ENCODE measurements around the gene PRR18. TPM values are rescaled to one million over a fixed set of nuclear protein-coding genes. Genes with fewer than 3 reads are reported as not detected.

PRR18 gene
- total RNA-seq, 2 donors from 2014 or later = not detected

GRCh38 chr6:166323395-166323794 is 15.2 kb upstream of the PRR18 start:
- H3K4me1 Mint-ChIP-seq (ENCODE audit: low read depth in 2 of 2) = peaks cover 31% of the 10 kb centered on the region in 2 donors
- no peak overlapping the region for H3K4me3 Mint-ChIP-seq
- no peak overlapping the region for H3K27ac Mint-ChIP-seq
- DNase-seq (ENCODE audit: low spot score) (no peak), ATAC-seq (no peak)
- H3K27me3 Mint-ChIP-seq = no peaks in the 10 kb centered on the region
- no peaks in the 10 kb centered on the region for H3K9me3 Mint-ChIP-seq
- H3K36me3 Mint-ChIP-seq = peaks cover 15% of the 10 kb centered on the region

DNA sequence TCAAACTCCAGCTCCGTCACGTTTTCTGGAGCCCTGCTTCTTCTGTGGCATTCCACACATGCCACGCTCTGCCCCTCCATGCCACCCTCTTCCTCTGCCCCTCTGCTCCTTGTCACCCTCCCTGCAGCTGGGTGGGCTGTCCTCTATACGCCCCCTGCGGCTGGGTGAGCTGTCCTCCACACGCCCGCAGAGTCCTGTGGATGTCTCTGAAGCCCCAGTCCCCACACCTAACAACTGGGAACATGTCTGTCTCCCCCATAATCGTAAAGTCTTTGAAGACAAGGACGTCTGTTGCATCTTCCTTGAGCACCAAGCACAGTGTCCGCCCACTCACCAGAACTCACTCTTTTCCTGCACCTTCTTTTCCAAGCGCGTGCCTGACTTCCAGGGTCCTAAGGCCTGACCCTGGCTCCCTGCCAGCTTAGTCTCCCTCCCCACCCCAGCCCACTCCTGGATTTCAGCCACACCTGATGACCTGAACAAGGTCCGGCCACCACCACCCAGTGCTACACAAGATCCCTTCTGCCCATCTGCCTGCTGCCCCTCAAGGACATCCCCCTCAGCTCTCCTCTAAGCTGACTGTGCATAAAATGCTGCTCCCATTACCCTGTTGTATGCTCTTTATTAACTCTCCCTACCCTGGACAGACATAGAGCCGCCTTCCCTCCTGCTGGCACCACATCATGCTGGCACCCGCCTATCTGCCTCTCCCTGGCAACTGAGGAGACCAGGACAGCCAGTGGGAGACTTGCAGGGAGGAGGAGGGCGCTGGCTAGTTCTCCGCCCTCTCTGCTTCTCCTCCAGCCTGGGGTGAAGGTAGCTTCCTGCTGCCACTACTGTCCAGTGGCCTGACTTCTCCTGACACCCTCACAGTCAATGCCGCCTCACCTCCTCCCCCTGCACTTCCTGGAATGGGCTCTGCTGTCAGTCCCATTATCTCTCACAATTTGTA is 10.7 kb upstream of the PRR18 start:
- no peaks in the 10 kb centered on the region for H3K27me3 Mint-ChIP-seq
- H3K36me3 Mint-ChIP-seq = peaks cover 6% of the 10 kb centered on the region
- no peaks in the 10 kb centered on the region for H3K9me3 Mint-ChIP-seq
- peaks cover 0 to 13% of the 10 kb centered on the region in 2 donors for H3K4me1 Mint-ChIP-seq (ENCODE audit: low read depth in 2 of 2)
- DNase-seq (ENCODE audit: low spot score) (no peak), ATAC-seq (no peak)
- no peak overlapping the region for H3K4me3 Mint-ChIP-seq
- no peak overlapping the region for H3K27ac Mint-ChIP-seq

GRCh38 chr6:166318227-166318626 is 10.0 kb upstream of the PRR18 start:
- peak overlapping the region in 1 of 2 donors; percentile 67 for H3K27ac Mint-ChIP-seq

GRCh38 chr6:166317261-166318212 is 9.3 kb upstream of the PRR18 start:
- H3K4me3 Mint-ChIP-seq = no peak overlapping the region
- H3K36me3 Mint-ChIP-seq = no peaks in the 10 kb centered on the region
- H3K27me3 Mint-ChIP-seq = no peaks in the 10 kb centered on the region
- no peak for ATAC-seq
- H3K27ac Mint-ChIP-seq = peak overlapping the region in 1 of 2 donors; percentile 67
- H3K4me1 Mint-ChIP-seq (ENCODE audit: low read depth in 2 of 2) = peaks cover 0 to 13% of the 10 kb centered on the region in 2 donors
- no peaks in the 10 kb centered on the region for H3K9me3 Mint-ChIP-seq
- no peak for DNase-seq (ENCODE audit: low spot score)

More at GRCh38 chr6:166318227-166318626, 10.0 kb upstream of the PRR18 start:
- peaks cover 3% of the 10 kb centered on the region for H3K36me3 Mint-ChIP-seq
- H3K27me3 Mint-ChIP-seq = no peaks in the 10 kb centered on the region
- DNase-seq (ENCODE audit: low spot score) = no peak
- peaks cover 0 to 13% of the 10 kb centered on the region in 2 donors for H3K4me1 Mint-ChIP-seq (ENCODE audit: low read depth in 2 of 2)
- ATAC-seq = no peak
- no peak overlapping the region for H3K4me3 Mint-ChIP-seq
- no peaks in the 10 kb centered on the region for H3K9me3 Mint-ChIP-seq

- no peaks in the 10 kb centered on the region for H3K36me3 Mint-ChIP-seq
- no peaks in the 10 kb centered on the region for H3K9me3 Mint-ChIP-seq
- no peaks in the 10 kb centered on the region for H3K27me3 Mint-ChIP-seq
- no peak overlapping the region for H3K27ac Mint-ChIP-seq
- peaks cover 0 to 13% of the 10 kb centered on the region in 2 donors for H3K4me1 Mint-ChIP-seq (ENCODE audit: low read depth in 2 of 2)
- DNase-seq (ENCODE audit: low spot score) (no peak), ATAC-seq (no peak)
- H3K4me3 Mint-ChIP-seq = no peak overlapping the region
Measured at GRCh38 chr6:166315436-166315835, 7.2 kb upstream of the PRR18 start.

DNA sequence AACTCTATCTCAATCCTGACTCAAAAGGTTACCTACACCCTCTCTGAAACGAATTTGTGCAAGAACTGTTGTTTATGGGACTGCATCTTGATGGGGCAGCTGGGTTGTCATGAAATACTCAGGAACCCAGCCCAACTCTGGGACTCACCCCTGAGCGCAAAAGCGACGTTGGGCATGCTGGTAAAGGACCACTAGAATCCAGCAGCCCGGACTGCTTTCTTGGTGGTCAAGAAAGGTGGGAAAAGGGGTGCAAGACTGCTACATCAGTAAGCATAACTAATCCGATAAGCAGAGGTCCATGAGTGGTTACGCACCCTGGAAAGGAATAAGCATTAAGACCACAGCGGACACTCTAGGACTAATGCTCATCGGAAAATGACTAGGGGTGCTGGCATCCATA is 6.3 kb upstream of the PRR18 start:
- DNase-seq (ENCODE audit: low spot score) (no peak), ATAC-seq (no peak)
- no peak overlapping the region for H3K27ac Mint-ChIP-seq
- peaks cover 5 to 6% of the 10 kb centered on the region in 2 donors for H3K27me3 Mint-ChIP-seq
- H3K9me3 Mint-ChIP-seq = no peaks in the 10 kb centered on the region
- peaks cover 0 to 12% of the 10 kb centered on the region in 2 donors for H3K4me1 Mint-ChIP-seq (ENCODE audit: low read depth in 2 of 2)
- no peak overlapping the region for H3K4me3 Mint-ChIP-seq
- no peaks in the 10 kb centered on the region for H3K36me3 Mint-ChIP-seq

- Mint-ChIP-seq H3K4me3 (no peak overlapping the region), H3K27ac (no peak overlapping the region), H3K9me3 (no peaks in the 10 kb centered on the region), H3K36me3 (no peaks in the 10 kb centered on the region), H3K27me3 (peaks cover 5 to 13% of the 10 kb centered on the region in 2 donors), H3K4me1 (ENCODE audit: low read depth in 2 of 2) (peaks cover 0 to 5% of the 10 kb centered on the region in 2 donors)
- DNase-seq (ENCODE audit: low spot score) (no peak), ATAC-seq (peak; percentile 92 to 93)
Measured at GRCh38 chr6:166313255-166314070, 5.3 kb upstream of the PRR18 start.

DNA sequence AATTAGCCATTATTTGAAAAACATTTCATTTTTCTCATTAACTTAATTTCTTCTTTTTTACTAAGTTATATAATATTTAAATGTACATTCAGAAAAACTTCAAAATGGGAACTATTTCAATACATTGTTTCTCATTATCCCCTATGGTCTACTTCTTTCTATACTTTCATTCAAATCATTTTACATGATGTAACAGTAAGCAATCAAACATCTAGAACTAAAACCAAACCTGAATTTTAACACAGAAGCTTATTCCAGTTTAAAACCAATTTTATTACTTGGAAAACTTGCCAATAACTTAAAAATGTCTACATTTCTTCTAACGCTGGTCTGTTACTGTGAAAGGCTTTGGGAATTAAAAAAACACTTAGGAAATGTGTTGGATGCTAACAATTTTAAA is 4.6 kb upstream of the PRR18 start:
- H3K27me3 Mint-ChIP-seq = peaks cover 5 to 13% of the 10 kb centered on the region in 2 donors
- no peak overlapping the region for H3K27ac Mint-ChIP-seq
- H3K4me1 Mint-ChIP-seq (ENCODE audit: low read depth in 2 of 2) = peaks cover 0 to 3% of the 10 kb centered on the region in 2 donors
- no peak for ATAC-seq
- H3K36me3 Mint-ChIP-seq = no peaks in the 10 kb centered on the region
- no peak overlapping the region for H3K4me3 Mint-ChIP-seq
- H3K9me3 Mint-ChIP-seq = no peaks in the 10 kb centered on the region
- no peak for DNase-seq (ENCODE audit: low spot score)

DNA sequence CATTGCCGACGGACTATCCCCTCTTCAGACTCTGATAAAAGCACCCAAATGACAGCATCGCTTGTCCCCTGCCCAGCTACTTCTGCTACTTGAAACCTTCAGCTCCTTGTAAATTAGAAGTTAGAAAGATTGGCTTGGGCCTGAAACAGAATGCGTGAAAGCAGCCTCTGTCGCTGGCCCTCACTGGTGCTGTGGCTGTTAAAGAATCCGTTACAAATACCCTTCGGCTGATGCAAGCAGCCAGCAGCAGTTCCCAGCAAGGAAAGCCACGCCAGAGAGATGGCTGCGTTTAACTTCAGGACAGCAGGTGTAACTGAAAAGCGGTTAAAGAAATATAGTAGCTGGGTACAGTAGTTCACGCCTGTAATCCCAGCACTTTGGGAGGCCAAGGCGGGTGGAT is 2.4 kb upstream of the PRR18 start:
- Mint-ChIP-seq H3K27ac (no peak overlapping the region), H3K4me3 (no peak overlapping the region)
- ATAC-seq = no peak

DNA sequence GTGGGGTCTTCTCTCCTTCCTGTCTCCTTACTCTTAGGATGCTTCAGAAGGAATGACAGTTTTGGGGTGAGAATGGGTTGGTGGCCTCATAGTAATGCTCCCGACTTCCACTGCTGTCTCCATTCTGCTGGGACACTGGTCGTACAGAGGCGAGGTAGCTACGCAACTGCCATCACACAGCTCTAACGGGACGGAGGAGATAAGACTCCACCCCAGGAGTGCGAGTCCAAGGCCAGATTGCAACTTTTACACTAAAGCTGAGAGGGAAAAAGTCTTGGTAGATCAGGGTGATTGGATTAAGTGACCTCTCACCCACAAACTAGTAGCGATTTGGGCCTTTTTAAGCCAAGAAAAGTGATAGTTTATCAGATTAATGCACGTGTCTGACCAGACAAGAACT is 1.8 kb upstream of the PRR18 start:
- H3K27me3 Mint-ChIP-seq = peaks cover 13 to 29% of the 10 kb centered on the region in 2 donors
- H3K4me1 Mint-ChIP-seq (ENCODE audit: low read depth in 2 of 2) = no peaks in the 10 kb centered on the region
- ATAC-seq (no peak), DNase-seq (ENCODE audit: low spot score) (no peak)
- no peaks in the 10 kb centered on the region for H3K9me3 Mint-ChIP-seq
- H3K4me3 Mint-ChIP-seq = no peak overlapping the region
- H3K27ac Mint-ChIP-seq = no peak overlapping the region
- H3K36me3 Mint-ChIP-seq = no peaks in the 10 kb centered on the region

More for the DNA sequence above, 2.4 kb upstream of the PRR18 start:
- no peaks in the 10 kb centered on the region for H3K36me3 Mint-ChIP-seq
- H3K9me3 Mint-ChIP-seq = no peaks in the 10 kb centered on the region
- peaks cover 8 to 22% of the 10 kb centered on the region in 2 donors for H3K27me3 Mint-ChIP-seq
- no peaks in the 10 kb centered on the region for H3K4me1 Mint-ChIP-seq (ENCODE audit: low read depth in 2 of 2)
- DNase-seq (ENCODE audit: low spot score) = no peak

GRCh38 chr6:166308769-166309589 is 787 bp upstream of the PRR18 start:
- Mint-ChIP-seq H3K9me3 (no peaks in the 10 kb centered on the region), H3K4me3 (no peak overlapping the region), H3K36me3 (no peaks in the 10 kb centered on the region), H3K4me1 (ENCODE audit: low read depth in 2 of 2) (no peaks in the 10 kb centered on the region), H3K27ac (no peak overlapping the region), H3K27me3 (peaks cover 18 to 34% of the 10 kb centered on the region in 2 donors)
- DNase-seq (ENCODE audit: low spot score) (no peak), ATAC-seq (no peak)

Data from natural killer cell treated with Interleukin-12 subunit alpha and Interleukin-12 subunit beta and Interleukin-15 and Interleukin-18, amount 100 ng/mL, for 72 hours (primary cell).